ENCODE data around the gene PLA2G4F.

The PLA2G4F gene

DNA sequence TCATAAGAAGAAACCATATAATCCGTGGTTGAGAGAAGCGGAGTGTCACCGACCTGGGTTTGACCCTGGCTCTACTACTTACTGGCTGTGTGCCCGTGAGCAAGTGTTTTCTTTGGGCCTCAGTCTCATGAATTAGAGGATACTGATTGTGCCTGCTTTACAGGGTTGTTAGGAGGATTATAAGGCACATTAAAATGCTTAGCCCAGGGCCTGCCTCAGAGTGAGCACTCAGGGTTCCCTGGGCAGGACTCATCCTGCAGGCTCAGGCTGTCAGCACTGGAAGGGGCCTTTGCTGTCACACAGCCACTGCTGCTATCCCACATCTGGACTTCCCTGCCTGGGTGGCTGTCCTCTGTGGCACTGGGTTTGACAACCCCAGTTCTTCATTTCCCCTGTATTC is 4.7 kb downstream of the PLA2G4F start:
- no peak overlapping the region for H3K4me3 ChIP-seq
- no peaks in the 10 kb centered on the region for H3K9me3 ChIP-seq (replicated peaks in 1 of 11)
- H3K4me2 ChIP-seq: no peak overlapping the region
- no peak for TF ChIP-seq Cebpa-rat (IDR thresholded peaks at IDR 0.05)
- no peaks in the 10 kb centered on the region for H4K20me1 ChIP-seq
- H3K27me3 ChIP-seq: no peaks in the 10 kb centered on the region
- H3K4me1 ChIP-seq: peaks cover 0 to 8% (median 0%) of the 10 kb centered on the region in 10 experiments; a peak in 5 of 20 replicates
- H3K27ac ChIP-seq: no peak overlapping the region
- no peaks in the 10 kb centered on the region for H3K36me3 ChIP-seq
- no peak overlapping the region for H3K9ac ChIP-seq

DNA sequence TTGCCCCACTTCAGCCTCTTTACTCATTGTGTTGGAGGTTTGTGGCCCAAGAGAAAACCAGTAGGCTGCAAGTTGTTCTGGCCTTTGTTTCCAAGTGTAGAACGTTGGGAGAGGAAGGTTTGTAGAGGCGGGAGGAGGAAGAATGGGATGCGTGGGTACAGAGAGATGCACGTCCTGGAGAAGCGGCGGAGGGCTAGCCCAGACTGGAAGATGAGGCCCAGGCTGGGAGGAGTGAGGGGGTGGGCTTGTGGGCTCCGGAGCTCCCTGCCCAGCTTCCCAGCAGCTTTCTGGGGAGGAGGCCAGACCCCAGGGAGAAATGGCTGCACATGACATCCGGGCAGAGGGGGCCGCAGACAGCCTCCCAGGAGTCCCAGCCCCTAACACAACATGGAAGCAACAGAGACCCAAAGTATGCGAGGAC is 5.3 kb downstream of the PLA2G4F start:
- Histone ChIP-seq H3K27ac (no peak overlapping the region), H3K36me3 (no peaks in the 10 kb centered on the region), H3K4me1 (peaks cover 0 to 2% (median 0%) of the 10 kb centered on the region in 10 experiments; a peak in 4 of 20 replicates), H3K9me3 (replicated peaks in 1 of 11) (no peaks in the 10 kb centered on the region), H3K4me2 (no peak overlapping the region), H3K27me3 (no peaks in the 10 kb centered on the region), H3K4me3 (no peak overlapping the region), H3K9ac (no peak overlapping the region), H4K20me1 (no peaks in the 10 kb centered on the region)
- TF ChIP-seq Cebpa-rat (IDR thresholded peaks at IDR 0.05): no peak

DNA sequence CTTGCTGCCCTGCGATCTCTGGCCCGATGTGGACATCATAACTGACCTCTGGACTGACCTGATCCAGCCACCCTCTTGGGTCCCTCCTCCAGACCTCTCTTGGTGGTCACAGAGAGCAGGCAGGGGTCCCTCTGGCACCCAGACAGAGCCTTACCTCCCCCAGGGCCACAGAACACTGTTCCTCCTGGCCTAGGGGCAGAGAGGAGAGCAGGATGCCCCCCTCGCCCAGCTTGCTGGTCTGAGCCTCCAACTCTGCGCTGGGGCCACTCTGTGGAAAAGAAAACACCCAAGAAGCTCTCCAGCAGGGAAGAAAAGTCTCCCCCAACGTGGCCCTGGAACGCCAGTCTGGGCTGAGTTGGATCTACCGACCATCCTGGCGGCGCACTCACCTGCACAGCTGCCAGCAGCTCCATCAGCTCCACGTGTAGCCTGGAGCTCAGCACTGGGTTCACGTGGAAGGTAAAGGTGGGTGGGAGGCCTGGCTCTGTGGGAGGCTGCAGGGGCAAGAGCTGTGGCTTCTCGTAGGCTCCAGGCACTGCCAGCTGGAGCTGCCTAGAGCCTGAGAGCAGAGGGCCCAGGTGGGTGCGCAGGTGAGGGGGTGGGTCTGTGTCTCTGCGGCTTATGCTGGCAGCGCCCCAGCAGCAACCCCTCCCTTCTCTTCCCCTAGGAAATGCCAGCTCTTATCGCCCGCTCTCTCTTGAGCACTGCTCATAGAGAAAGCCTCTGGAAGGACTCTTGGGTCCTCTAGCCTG is 6.0 kb downstream of the PLA2G4F start:
- Histone ChIP-seq H3K9me3 (replicated peaks in 1 of 11) (no peaks in the 10 kb centered on the region), H4K20me1 (no peaks in the 10 kb centered on the region), H3K4me3 (no peak overlapping the region), H3K4me2 (no peak overlapping the region), H3K36me3 (no peaks in the 10 kb centered on the region), H3K4me1 (no peaks in the 10 kb centered on the region), H3K27me3 (no peaks in the 10 kb centered on the region), H3K9ac (no peak overlapping the region), H3K27ac (no peak overlapping the region)
- no peak for TF ChIP-seq Cebpa-rat (IDR thresholded peaks at IDR 0.05)

DNA sequence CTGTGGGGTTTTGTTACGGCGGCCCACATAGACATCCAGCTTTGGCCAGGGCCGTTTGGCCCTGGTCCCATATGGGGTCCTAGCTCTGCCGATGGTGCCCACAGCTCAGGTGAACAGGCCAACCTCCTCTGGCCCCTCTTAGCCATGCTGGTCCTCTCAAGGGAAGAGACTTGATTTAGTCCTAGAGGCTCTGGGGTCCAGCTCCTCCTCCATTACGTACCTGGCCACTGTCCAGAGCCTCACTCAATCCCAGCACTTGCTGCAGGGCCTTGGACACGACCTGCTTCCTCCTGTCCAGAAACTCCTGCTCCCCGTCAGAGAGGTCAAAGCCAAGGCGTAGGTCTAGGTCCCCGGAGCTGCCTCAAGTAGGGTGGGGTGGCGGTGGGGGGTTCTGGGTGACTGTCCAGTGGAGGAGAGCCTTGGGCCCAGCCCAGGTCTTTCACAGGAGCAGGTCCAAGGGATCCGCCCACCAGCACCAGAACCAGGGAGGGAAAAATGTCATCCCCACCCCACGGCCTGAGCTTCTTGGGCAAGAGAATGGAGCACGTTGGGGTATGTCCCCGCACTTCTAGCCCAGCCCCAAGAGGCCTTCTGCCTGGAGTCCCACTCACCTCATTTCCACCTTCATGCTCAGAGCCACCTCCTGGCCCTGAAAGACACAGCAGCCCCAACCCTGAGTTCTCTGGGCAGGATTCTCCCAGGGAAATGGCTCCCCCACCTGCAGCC is 6.8 kb downstream of the PLA2G4F start:
- Histone ChIP-seq H3K9me3 (replicated peaks in 1 of 11) (no peaks in the 10 kb centered on the region), H3K27ac (no peak overlapping the region), H3K36me3 (no peaks in the 10 kb centered on the region), H3K9ac (no peak overlapping the region), H3K4me2 (no peak overlapping the region), H4K20me1 (no peaks in the 10 kb centered on the region), H3K27me3 (no peaks in the 10 kb centered on the region), H3K4me1 (no peaks in the 10 kb centered on the region), H3K4me3 (no peak overlapping the region)
- no peak for TF ChIP-seq Cebpa-rat (IDR thresholded peaks at IDR 0.05)

DNA sequence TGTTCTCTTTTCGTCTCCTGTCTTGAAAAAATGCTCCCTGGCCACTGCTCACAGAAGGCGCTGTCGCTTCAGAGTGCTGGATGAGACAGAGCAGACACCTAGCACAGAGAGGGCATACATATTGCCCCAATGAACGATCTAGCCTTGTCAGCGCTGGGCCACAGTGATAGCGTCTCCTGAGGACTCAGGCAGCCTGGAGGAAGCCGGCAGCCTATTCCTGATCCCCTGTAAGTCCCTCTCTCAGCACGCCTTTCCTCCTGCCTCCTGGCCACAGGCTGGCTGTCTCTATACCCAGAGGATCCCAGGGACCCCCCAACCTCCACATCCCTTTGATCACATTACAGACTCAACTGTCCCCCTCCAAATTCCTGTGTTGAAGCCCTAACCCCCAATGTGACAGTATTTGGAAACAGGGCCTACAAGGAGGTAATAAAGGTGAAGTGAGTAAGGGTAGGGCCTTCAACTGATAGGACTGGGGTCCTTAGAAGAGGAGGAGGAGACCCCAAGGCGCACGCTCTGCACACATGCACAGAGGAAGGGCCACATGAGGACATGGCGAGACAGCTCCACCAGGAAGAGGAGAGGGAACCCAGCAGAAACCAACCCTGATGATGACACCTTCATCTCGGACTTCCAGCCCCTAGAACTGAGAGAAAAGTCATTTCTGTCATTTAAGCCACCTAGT is 7.5 kb downstream of the PLA2G4F start:
- no peaks in the 10 kb centered on the region for H3K27me3 ChIP-seq
- H4K20me1 ChIP-seq: no peaks in the 10 kb centered on the region
- no peaks in the 10 kb centered on the region for H3K4me1 ChIP-seq
- no peaks in the 10 kb centered on the region for H3K9me3 ChIP-seq (replicated peaks in 1 of 11)
- H3K27ac ChIP-seq: no peak overlapping the region
- no peak overlapping the region for H3K4me3 ChIP-seq
- no peak overlapping the region for H3K4me2 ChIP-seq
- no peak overlapping the region for H3K9ac ChIP-seq
- H3K36me3 ChIP-seq: no peaks in the 10 kb centered on the region
- no peak for TF ChIP-seq Cebpa-rat (IDR thresholded peaks at IDR 0.05)

DNA sequence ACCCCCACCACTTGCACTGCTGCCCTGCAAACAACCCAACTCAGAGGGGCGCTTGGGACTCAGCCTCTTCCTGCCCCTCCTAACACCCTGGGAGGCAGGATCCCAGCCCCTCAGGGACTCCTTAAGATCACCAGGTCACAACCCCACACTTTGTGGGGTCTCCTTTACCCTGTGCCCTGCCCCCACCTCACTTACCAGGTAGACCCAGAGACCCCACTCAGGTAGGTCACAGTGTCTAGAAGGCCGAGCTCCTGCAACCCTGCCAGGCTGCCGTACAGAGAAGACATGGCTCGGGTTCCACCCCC is 9.1 kb downstream of the PLA2G4F start:
- no peaks in the 10 kb centered on the region for H3K27me3 ChIP-seq
- no peaks in the 10 kb centered on the region for H3K4me1 ChIP-seq
- H4K20me1 ChIP-seq: no peaks in the 10 kb centered on the region
- no peaks in the 10 kb centered on the region for H3K9me3 ChIP-seq (replicated peaks in 1 of 11)
- H3K4me3 ChIP-seq: no peak overlapping the region
- H3K4me2 ChIP-seq: no peak overlapping the region
- H3K36me3 ChIP-seq: no peaks in the 10 kb centered on the region
- TF ChIP-seq Cebpa-rat (IDR thresholded peaks at IDR 0.05): no peak
- H3K27ac ChIP-seq: no peak overlapping the region
- no peak overlapping the region for H3K9ac ChIP-seq

DNA sequence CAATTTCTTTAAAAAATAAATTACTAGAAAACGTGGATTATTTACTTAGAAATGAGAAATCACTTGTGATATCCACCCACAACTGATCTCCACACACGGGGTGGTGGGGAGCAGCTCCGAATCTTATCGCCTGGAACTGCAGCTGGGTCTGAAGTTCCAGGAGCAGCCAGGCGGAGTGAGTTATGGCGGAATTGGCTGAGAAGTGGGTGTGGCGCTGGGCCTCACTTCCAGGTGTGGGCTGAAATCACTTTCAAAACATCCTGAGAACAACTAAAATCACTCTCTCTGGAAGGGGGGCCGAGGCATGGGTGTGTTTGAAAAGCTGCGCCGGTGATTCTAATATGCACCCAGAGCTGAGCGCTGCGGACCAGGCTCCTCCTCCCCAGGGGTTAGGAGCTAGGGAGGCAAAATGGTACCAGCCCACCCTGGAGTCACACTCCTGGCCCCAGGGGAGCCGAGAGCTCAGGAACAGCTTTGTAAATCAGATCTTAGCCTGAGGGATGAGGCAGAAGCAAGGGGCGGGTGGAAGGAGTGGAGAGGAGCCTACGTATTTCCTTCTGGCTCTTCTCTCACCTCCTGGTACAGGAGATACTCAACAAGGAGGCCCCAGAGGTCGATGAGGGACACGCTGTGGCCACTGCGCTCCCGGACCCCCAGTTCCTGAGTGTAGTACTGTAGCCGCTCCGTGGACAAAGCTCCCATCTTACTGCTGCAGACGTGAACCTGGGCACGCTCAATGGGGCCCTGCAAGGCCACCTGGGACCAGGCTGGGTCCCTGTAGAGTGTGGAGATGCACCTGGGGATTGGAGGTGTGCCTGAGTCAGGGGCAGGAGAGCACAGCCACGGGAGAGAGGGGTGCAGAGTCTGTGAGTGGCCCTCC is 9.6 kb downstream of the PLA2G4F start:
- Histone ChIP-seq H3K4me1 (no peaks in the 10 kb centered on the region), H3K9me3 (replicated peaks in 1 of 11) (no peaks in the 10 kb centered on the region), H3K27me3 (no peaks in the 10 kb centered on the region), H3K4me3 (no peak overlapping the region), H4K20me1 (no peaks in the 10 kb centered on the region), H3K9ac (no peak overlapping the region), H3K36me3 (no peaks in the 10 kb centered on the region), H3K4me2 (no peak overlapping the region), H3K27ac (no peak overlapping the region)
- no peak for TF ChIP-seq Cebpa-rat (IDR thresholded peaks at IDR 0.05)

DNA sequence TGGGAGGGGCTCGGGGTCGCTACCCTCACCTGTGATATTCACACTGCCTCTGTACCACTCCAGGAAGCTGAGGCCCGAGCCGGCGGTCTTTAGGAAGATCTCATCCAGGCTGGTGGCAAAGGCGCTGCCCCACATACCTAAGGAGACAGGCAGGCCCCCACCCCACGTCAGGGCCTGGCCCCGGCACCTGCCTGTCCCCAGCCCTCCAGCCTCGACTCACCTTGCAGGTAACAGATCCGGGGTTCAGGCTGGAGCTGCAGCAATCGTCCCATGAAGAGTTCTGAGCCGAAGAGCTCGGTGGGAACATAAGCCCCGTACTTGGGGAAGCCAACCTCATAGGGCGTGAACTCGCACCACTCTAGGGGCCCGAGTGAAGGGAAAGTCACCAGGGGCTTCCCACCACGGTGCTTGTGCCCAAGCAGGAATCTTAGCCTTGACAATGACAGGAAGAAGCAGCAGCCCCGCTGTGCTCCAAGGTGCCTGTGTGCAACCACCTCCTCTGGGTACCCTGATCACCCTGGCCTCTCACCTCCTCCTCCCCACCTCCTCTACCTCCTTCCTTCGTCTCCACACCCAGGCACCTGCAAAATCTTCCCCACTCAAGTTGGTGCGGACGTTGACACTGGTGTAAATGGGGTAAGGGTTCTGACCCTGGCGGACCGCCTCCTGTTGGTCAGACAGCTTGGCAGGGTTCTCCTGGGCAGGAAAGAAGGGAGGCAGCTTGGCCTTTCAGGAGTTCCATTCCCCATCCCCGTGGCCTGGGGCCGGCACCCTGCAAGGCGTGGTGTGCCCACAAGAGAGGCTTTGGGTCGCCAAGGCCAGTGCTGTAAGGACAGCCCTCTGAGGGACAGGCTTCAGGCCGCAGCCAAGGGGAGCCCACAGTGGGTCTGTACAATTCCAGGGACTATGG is 10.6 kb downstream of the PLA2G4F start:
- no peak overlapping the region for H3K4me2 ChIP-seq
- H3K36me3 ChIP-seq: no peaks in the 10 kb centered on the region
- H3K27ac ChIP-seq: no peak overlapping the region
- no peaks in the 10 kb centered on the region for H3K9me3 ChIP-seq (replicated peaks in 1 of 11)
- no peaks in the 10 kb centered on the region for H3K4me1 ChIP-seq
- no peak overlapping the region for H3K4me3 ChIP-seq
- 0 out of 22 replicates have a peak overlapping the region, but pooled peaks of 1 of the 11 experiments have one; percentile 6 for H3K9ac ChIP-seq
- no peak for TF ChIP-seq Cebpa-rat (IDR thresholded peaks at IDR 0.05)
- H4K20me1 ChIP-seq: 0 out of 22 replicates have a peak, but pooled peaks cover 0 to 4% (median 0%) of the 10 kb centered on the region in 11 experiments
- H3K27me3 ChIP-seq: no peaks in the 10 kb centered on the region

Data from BLaER1 treated with 17β-estradiol and CSF1 and Interleukin-3, amounts not matched to agents 10 nM and 100 nM (cell line).